GM04503 (cell line): ENCODE data around the gene IRAK1.

Experiments used
- DNase-seq: peaks from one replicate; pipeline ENCODE4 v3.0.0-alpha.2; 2012; ENCODE audit warnings: low read depth

The IRAK1 gene

GRCh38 chrX:154019633-154020528 lies at the start of gene IRAK1:
Gene IRAK1, minus strand, starts transcription at chrX:154019902. Its CDS starts 90 bp downstream, at chrX:154019812.
- DNase-seq: no peak

- no peak for DNase-seq
Measured at GRCh38 chrX:154068560-154068959, 48.9 kb upstream of the IRAK1 start.

GRCh38 chrX:154064637-154065435 lies 45.1 kb upstream of the IRAK1 start:
- DNase-seq: no peak

- DNase-seq: no peak
Measured at GRCh38 chrX:154063234-154063633, 43.5 kb upstream of the IRAK1 start.

GRCh38 chrX:154061801-154062200 lies 42.1 kb upstream of the IRAK1 start:
- DNase-seq: no peak

GRCh38 chrX:154059729-154060245 lies 40.1 kb upstream of the IRAK1 start:
- DNase-seq: no peak

GRCh38 chrX:154059231-154059630 lies 39.5 kb upstream of the IRAK1 start:
- DNase-seq: no peak

GRCh38 chrX:154058214-154058997 lies 38.7 kb upstream of the IRAK1 start:
- no peak for DNase-seq

GRCh38 chrX:154057791-154058190 lies 38.1 kb upstream of the IRAK1 start:
- no peak for DNase-seq

GRCh38 chrX:154056770-154057241 lies 37.1 kb upstream of the IRAK1 start:
- no peak for DNase-seq

GRCh38 chrX:154051201-154051810 lies 31.6 kb upstream of the IRAK1 start:
- DNase-seq: no peak

GRCh38 chrX:154050113-154050495 lies 30.4 kb upstream of the IRAK1 start:
- no peak for DNase-seq

- no peak for DNase-seq
Measured at GRCh38 chrX:154049209-154050112, 29.8 kb upstream of the IRAK1 start.

GRCh38 chrX:154048398-154048797 lies 28.7 kb upstream of the IRAK1 start:
- no peak for DNase-seq

- no peak for DNase-seq
Measured at GRCh38 chrX:154046940-154047610, 27.4 kb upstream of the IRAK1 start.

- DNase-seq: peak; percentile 89
Measured at GRCh38 chrX:154046031-154046781, 26.5 kb upstream of the IRAK1 start.

- no peak for DNase-seq
Measured at GRCh38 chrX:154044091-154044490, 24.4 kb upstream of the IRAK1 start.

- no peak for DNase-seq
Measured at GRCh38 chrX:154043003-154043763, 23.5 kb upstream of the IRAK1 start.
